HEK293T (cell line): Measurements from ENCODE around the gene ELP5.

ENCODE experiments used
- ARNT ChIP-seq: fragments of 450-650 bp; IDR thresholded peaks from 2 replicates; pipeline ENCODE4 v1.6.1; 2017; ENCODE audit warnings: mild to moderate bottlenecking
- BHLHE40 ChIP-seq: fragments of 450-650 bp; IDR thresholded peaks from 2 replicates; pipeline ENCODE4 v1.6.1; 2016; ENCODE audit warnings: mild to moderate bottlenecking, moderate library complexity, borderline replicate concordance
- CTBP1 ChIP-seq: fragments of 450-650 bp; IDR thresholded peaks from 2 replicates; pipeline ENCODE4 v1.6.1; 2016; ENCODE audit warnings: borderline replicate concordance
- ELF4 ChIP-seq: fragments of 450-650 bp; IDR thresholded peaks from 2 replicates; pipeline ENCODE4 v1.6.1; 2017; ENCODE audit warnings: antibody characterized with exemption
- FOXM1 ChIP-seq: fragments of 450-650 bp; IDR thresholded peaks from 2 replicates; pipeline ENCODE4 v1.6.1; 2017; ENCODE audit warnings: mild to moderate bottlenecking, borderline replicate concordance
- L3MBTL2 ChIP-seq: fragments of 450-650 bp; conservative IDR thresholded peaks from 2 replicates; pipeline ENCODE4 v1.6.1; 2016; ENCODE audit warnings: mild to moderate bottlenecking
- SP1 ChIP-seq: fragments of 450-650 bp; IDR thresholded peaks from 2 replicates; pipeline ENCODE4 v1.6.1; 2017
- SUZ12 ChIP-seq: fragments of 450-650 bp; IDR thresholded peaks from 2 replicates; pipeline ENCODE4 v1.6.1; 2016; ENCODE audit warnings: mild to moderate bottlenecking
- TARDBP ChIP-seq: fragments of 450-650 bp; IDR thresholded peaks from 2 replicates; pipeline ENCODE4 v1.6.1; 2016
- ZNF384 ChIP-seq: fragments of 450-650 bp; IDR thresholded peaks from 2 replicates; pipeline ENCODE4 v1.6.1; 2016
- TF ChIP-seq, protein P1 (sequence below): fragments of 450-650 bp; IDR thresholded peaks from 2 replicates; pipeline ENCODE4 v1.6.1; 2016

DNA sequence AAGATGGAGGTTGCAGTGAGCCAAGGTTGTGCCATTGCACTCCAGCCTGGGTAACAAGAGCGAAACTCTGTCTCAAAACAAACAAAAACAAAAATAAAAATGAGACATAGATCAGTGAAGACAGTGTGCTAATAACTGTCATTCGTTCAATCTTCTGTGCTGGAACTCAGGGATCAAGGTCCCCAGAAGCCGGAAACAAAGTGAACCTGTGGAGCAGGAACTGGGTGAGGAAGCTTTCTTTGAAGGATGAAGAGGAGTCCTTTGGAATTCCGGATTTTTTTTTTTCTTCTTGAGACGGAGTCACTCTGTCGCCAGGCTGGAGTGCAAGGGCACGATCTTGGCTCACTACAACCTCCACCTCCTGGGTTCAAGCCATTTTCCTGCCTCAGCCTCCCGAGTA, 27.4 kb downstream of the ELP5 start:
- TF ChIP-seq FOXM1 (no peak), SUZ12 (no peak), TARDBP (no peak), SP1 (no peak), L3MBTL2 (no peak), CTBP1 (no peak), ELF4 (no peak), ZNF384 (no peak), BHLHE40 (no peak), ARNT (no peak)
- TF ChIP-seq, protein P1, sequence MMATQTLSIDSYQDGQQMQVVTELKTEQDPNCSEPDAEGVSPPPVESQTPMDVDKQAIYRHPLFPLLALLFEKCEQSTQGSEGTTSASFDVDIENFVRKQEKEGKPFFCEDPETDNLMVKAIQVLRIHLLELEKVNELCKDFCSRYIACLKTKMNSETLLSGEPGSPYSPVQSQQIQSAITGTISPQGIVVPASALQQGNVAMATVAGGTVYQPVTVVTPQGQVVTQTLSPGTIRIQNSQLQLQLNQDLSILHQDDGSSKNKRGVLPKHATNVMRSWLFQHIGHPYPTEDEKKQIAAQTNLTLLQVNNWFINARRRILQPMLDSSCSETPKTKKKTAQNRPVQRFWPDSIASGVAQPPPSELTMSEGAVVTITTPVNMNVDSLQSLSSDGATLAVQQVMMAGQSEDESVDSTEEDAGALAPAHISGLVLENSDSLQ, result no peak
